Stimulated activated CD4-positive, alpha-beta T cell treated with anti-CD3 and anti-CD28 coated beads, Interleukin-1b, Interleukin-23, amount 100 ng/mL, for 4 hours (primary cell): Measurements from ENCODE around the gene FNDC3A.
"Not testable (repeated sequence)": the region's sequence is repeated elsewhere in the genome, so short reads cannot be mapped to it uniquely, and the experiment has no call there.

Source experiments
- DNase-seq, 2 donors: peaks; one replicate each; pipeline ENCODE4 v3.0.0-alpha.2; 2020; ENCODE audit warnings: low read depth in 2 of 2

The FNDC3A gene

GRCh38 chr13:48975101-48975855 lies 434 bp upstream of the FNDC3A start:
- peak; percentile 5 to 46 for DNase-seq

- no peak for DNase-seq
Observed at GRCh38 chr13:48976576-48977285, 1.0 kb downstream of the FNDC3A start.

GRCh38 chr13:48977286-48977625 lies 1.5 kb downstream of the FNDC3A start:
- DNase-seq, result no peak

GRCh38 chr13:48977973-48978372 lies 2.3 kb downstream of the FNDC3A start:
- no peak for DNase-seq

GRCh38 chr13:48978942-48979601 lies 3.4 kb downstream of the FNDC3A start:
- no peak for DNase-seq

GRCh38 chr13:48979892-48980291 lies 4.2 kb downstream of the FNDC3A start:
- DNase-seq, result no peak

- DNase-seq, result no peak
Observed at GRCh38 chr13:48983331-48983730, 7.6 kb downstream of the FNDC3A start.

- no peak for DNase-seq
Observed at GRCh38 chr13:48985756-48986155, 10.0 kb downstream of the FNDC3A start.

GRCh38 chr13:48990900-48991299 lies 15.2 kb downstream of the FNDC3A start:
- DNase-seq, result no peak

GRCh38 chr13:48993150-48993549 lies 17.4 kb downstream of the FNDC3A start:
- DNase-seq, result no peak

GRCh38 chr13:48994706-48995105 lies 19.0 kb downstream of the FNDC3A start:
- no peak for DNase-seq

- DNase-seq, result no peak
Observed at GRCh38 chr13:48998641-48999292, 23.1 kb downstream of the FNDC3A start.

- DNase-seq, result no peak
Observed at GRCh38 chr13:49000247-49000646, 24.5 kb downstream of the FNDC3A start.

GRCh38 chr13:49018986-49019635 lies 43.4 kb downstream of the FNDC3A start:
- not testable (repeated sequence) for DNase-seq

GRCh38 chr13:49020328-49020727 lies 44.6 kb downstream of the FNDC3A start:
- DNase-seq, result no peak

GRCh38 chr13:49020940-49021553 lies 45.3 kb downstream of the FNDC3A start:
- DNase-seq, result no peak

- no peak for DNase-seq
Observed at GRCh38 chr13:49021953-49022352, 46.2 kb downstream of the FNDC3A start.

- no peak for DNase-seq
Observed at GRCh38 chr13:49022472-49023144, 46.9 kb downstream of the FNDC3A start.

GRCh38 chr13:49023431-49023830 lies 47.7 kb downstream of the FNDC3A start:
- no peak for DNase-seq

GRCh38 chr13:49026851-49027250 lies 51.1 kb downstream of the FNDC3A start:
- DNase-seq, result no peak

GRCh38 chr13:49029570-49029969 lies 53.9 kb downstream of the FNDC3A start:
- no peak for DNase-seq
